Fibroblast of lung (primary cell): ENCODE measurements around the gene SPNS1. TPM values are rescaled to one million over a fixed set of nuclear protein-coding genes. Genes with fewer than 3 reads are reported as not detected.
"Not testable (repeated sequence)": the region's sequence is repeated elsewhere in the genome, so short reads cannot be mapped to it uniquely, and the experiment has no call there.

ENCODE experiments used
- DNase-seq, 2 donors: peaks; one replicate each; pipeline versions ENCODE4 v3.0.0 to v3.0.0-alpha.2; 2010; ENCODE audit warnings: low read depth in 2 of 2
- H2AFZ ChIP-seq: 2 replicates; pipeline ENCODE4 v1.5.1; 2012; ENCODE audit warnings: low read length, control low read depth, inconsistent platforms
- H3K27ac ChIP-seq: 2 replicates; pipeline ENCODE4 v1.5.1; 2011; ENCODE audit warnings: low read length, control low read depth; ENCODE audit not compliant: insufficient read depth
- H3K27me3 ChIP-seq: 2 replicates; pipeline ENCODE4 v1.5.1; 2011; ENCODE audit warnings: mild to moderate bottlenecking, low read length; ENCODE audit not compliant: control insufficient read depth, insufficient read depth
- H3K36me3 ChIP-seq: 2 replicates; pipeline ENCODE4 v1.5.1; 2011; ENCODE audit warnings: low read length; ENCODE audit not compliant: control insufficient read depth, insufficient read depth
- H3K4me1 ChIP-seq: 2 replicates; pipeline ENCODE4 v1.5.1; 2011; ENCODE audit warnings: low read length; ENCODE audit not compliant: control insufficient read depth, insufficient read depth; ENCODE audit errors: extremely low read depth
- H3K4me2 ChIP-seq: 2 replicates; pipeline ENCODE4 v1.5.1; 2011; ENCODE audit warnings: low read length, control low read depth; ENCODE audit not compliant: insufficient read depth; ENCODE audit errors: extremely low read depth
- H3K4me3 ChIP-seq, 4 experiments: fragments of 200-600 bp in 1 of 4; sonication (generic) in 1 of 4; replicated peaks in 1 of 4; 2 replicates each; pipeline ENCODE4 v1.5.1; 2011 to 2016; ENCODE audit warnings: low read length in 4 of 4, low read depth in 3 of 4, mild to moderate bottlenecking in 3 of 4, control low read depth in 2 of 4, inconsistent platforms in 1 of 4, mixed read lengths in 1 of 4; ENCODE audit not compliant: insufficient read depth in 1 of 4; ENCODE audit errors: control extremely low read depth in 1 of 4
- H3K79me2 ChIP-seq: 2 replicates; pipeline ENCODE4 v1.5.1; 2012; ENCODE audit warnings: mild to moderate bottlenecking, low read length, inconsistent platforms; ENCODE audit not compliant: control insufficient read depth, insufficient read depth
- H3K9ac ChIP-seq: 2 replicates; pipeline ENCODE4 v1.5.1; 2011; ENCODE audit warnings: mild to moderate bottlenecking, low read length, control low read depth; ENCODE audit not compliant: insufficient read depth
- H3K9me3 ChIP-seq: 2 replicates; pipeline ENCODE4 v1.5.1; 2012; ENCODE audit warnings: low read depth, low read length; ENCODE audit not compliant: control insufficient read depth, insufficient read depth
- H4K20me1 ChIP-seq: 2 replicates; pipeline ENCODE4 v1.5.1; 2011; ENCODE audit warnings: low read length; ENCODE audit not compliant: control insufficient read depth, insufficient read depth; ENCODE audit errors: extremely low read depth
- EZH2 ChIP-seq: IDR thresholded peaks from 2 replicates; pipeline ENCODE4 v1.5.1; 2012; ENCODE audit warnings: low read length, control low read depth, mild to moderate bottlenecking; ENCODE audit errors: missing control alignments
- polyA plus RNA-seq, 2 donors: library from polyadenylated mRNA; depleted of rRNA in 1 of 2; stranded (reverse) in 1 of 2; unstranded in 1 of 2; fragments of >200 nt; gene quantifications; 2 replicates each; pipeline ENCODE4 v1.2.1, GENCODE V29; 2011 to 2012; ENCODE audit warnings: missing spikeins in 1 of 2
- total RNA-seq: library from RNA; depleted of rRNA; stranded (reverse); fragments of >200 nt; gene quantifications from 2 replicates; pipeline ENCODE4 v1.2.1, GENCODE V29; 2014
- TF ChIP-seq, protein P1 (sequence below), 2 donors: IDR thresholded peaks in 1 of 2; conservative IDR thresholded peaks in 1 of 2; 1 replicate in 1 of 2; 2 replicates in 1 of 2; pipeline ENCODE4 v1.5.1; 2011 to 2012; ENCODE audit warnings: low read length in 2 of 2, control low read depth in 1 of 2, inconsistent platforms in 1 of 2, low read depth in 1 of 2, mild to moderate bottlenecking in 1 of 2

Gene SPNS1
- total and polyA plus RNA-seq, 2 donors (not counting 1 experiment from before 2014, with no cell fraction given) = 19.5 to 27.1 TPM

- no peaks in the 10 kb centered on the region for H3K27me3 ChIP-seq
- H3K79me2 ChIP-seq = no peaks in the 10 kb centered on the region
- no peak for DNase-seq
- no peak overlapping the region for H3K4me3 ChIP-seq
- H3K27ac ChIP-seq = no peak overlapping the region
- H3K36me3 ChIP-seq = peaks cover 14% of the 10 kb centered on the region
- no peaks in the 10 kb centered on the region for H3K4me1 ChIP-seq
- no peak for TF ChIP-seq EZH2
- TF ChIP-seq, protein P1, sequence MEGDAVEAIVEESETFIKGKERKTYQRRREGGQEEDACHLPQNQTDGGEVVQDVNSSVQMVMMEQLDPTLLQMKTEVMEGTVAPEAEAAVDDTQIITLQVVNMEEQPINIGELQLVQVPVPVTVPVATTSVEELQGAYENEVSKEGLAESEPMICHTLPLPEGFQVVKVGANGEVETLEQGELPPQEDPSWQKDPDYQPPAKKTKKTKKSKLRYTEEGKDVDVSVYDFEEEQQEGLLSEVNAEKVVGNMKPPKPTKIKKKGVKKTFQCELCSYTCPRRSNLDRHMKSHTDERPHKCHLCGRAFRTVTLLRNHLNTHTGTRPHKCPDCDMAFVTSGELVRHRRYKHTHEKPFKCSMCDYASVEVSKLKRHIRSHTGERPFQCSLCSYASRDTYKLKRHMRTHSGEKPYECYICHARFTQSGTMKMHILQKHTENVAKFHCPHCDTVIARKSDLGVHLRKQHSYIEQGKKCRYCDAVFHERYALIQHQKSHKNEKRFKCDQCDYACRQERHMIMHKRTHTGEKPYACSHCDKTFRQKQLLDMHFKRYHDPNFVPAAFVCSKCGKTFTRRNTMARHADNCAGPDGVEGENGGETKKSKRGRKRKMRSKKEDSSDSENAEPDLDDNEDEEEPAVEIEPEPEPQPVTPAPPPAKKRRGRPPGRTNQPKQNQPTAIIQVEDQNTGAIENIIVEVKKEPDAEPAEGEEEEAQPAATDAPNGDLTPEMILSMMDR (conservative IDR thresholded peaks at IDR 0.05 in 1 of 2, IDR thresholded peaks at IDR 0.05 in 1 of 2; ENCODE audit: low read depth in 1 of 2, low read length in 2 of 2) = no peak
- no peaks in the 10 kb centered on the region for H3K9me3 ChIP-seq
- no peak overlapping the region for H3K9ac ChIP-seq
- no peak overlapping the region for H2AFZ ChIP-seq
- H3K4me2 ChIP-seq = no peak overlapping the region
- no peaks in the 10 kb centered on the region for H4K20me1 ChIP-seq
These were observed 10.5 kb upstream of the SPNS1 start for GRCh38 chr16:28964072-28964471.

DNA sequence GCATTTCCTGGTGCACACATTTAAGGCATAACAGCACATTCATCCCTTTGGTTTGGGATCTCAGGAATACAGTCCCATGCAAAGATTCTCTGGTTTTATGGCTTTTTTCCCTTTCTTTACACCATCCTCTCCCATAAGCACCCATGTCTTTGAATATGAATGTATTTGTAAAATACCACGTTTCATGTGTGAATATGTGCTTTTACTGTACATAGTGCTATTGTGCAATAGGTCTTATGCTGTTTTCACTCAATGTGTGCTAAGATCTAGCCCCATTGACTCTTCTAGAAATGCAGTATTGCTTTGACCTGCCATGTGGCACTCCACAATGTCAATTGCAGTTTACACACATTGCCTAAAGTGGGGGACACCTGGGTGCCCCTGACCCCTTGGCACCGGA lies 10.1 kb upstream of the SPNS1 start:
- Histone ChIP-seq H3K36me3 (peaks cover 14% of the 10 kb centered on the region), H3K27ac (no peak overlapping the region), H3K79me2 (no peaks in the 10 kb centered on the region), H3K9me3 (no peaks in the 10 kb centered on the region), H3K9ac (no peak overlapping the region), H4K20me1 (no peaks in the 10 kb centered on the region), H3K4me1 (no peaks in the 10 kb centered on the region), H3K27me3 (no peaks in the 10 kb centered on the region), H2AFZ (no peak overlapping the region), H3K4me2 (no peak overlapping the region), H3K4me3 (no peak overlapping the region)
- TF ChIP-seq, protein P1 (conservative IDR thresholded peaks at IDR 0.05 in 1 of 2, IDR thresholded peaks at IDR 0.05 in 1 of 2; ENCODE audit: low read depth in 1 of 2, low read length in 2 of 2) = no peak
- TF ChIP-seq EZH2 = no peak
- no peak for DNase-seq

DNA sequence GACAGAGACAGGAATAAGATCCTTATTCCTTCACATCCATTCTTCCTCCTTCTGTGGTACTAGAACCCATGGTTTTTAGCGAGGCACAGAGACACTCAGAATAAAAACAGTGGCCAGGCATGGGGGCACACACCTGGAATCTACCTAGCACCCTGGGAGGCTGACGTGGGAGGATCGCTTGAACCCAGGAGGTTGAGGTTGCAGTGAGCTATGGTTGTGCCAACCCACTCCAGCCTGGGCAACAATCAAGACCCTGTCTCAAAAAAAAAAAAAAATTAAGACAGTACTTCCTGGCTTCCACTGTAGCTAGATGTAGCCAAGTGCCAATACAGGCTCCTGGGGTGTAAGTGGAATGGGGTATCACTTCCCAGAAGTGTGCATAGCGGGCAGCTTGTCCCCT lies 7.4 kb upstream of the SPNS1 start:
- Histone ChIP-seq H3K4me3 (no peak overlapping the region), H3K4me2 (no peak overlapping the region)
- no peak for DNase-seq

DNA sequence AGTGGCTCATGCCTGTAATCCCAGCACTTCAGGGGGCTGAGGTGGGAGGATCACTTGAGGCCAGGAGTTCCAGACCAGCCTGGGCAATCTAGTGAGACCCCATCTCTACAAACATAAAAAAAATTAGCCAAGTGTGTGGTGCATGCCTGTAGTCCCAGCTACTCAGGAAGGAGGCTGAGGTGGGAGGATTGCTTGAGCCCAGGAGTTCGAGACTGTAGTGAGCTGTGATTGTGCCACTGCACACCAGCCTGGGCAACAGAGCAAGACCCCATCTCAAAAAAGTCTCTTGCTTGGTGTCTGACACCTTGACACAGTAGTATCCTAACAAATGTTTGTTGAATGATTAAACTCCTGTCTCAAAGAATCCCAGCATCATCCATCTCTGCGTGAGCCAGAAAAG lies 4.9 kb upstream of the SPNS1 start:
- H3K9me3 ChIP-seq, H3K4me2 ChIP-seq, H3K27ac ChIP-seq, H2AFZ ChIP-seq, H3K36me3 ChIP-seq, H3K4me3 ChIP-seq, H4K20me1 ChIP-seq, H3K79me2 ChIP-seq, H3K27me3 ChIP-seq, DNase-seq, H3K4me1 ChIP-seq, H3K9ac ChIP-seq: not testable (repeated sequence)

More for the DNA sequence above, 7.4 kb upstream of the SPNS1 start:
- no peaks in the 10 kb centered on the region for H3K9me3 ChIP-seq
- TF ChIP-seq EZH2 = no peak
- TF ChIP-seq, protein P1 (conservative IDR thresholded peaks at IDR 0.05 in 1 of 2, IDR thresholded peaks at IDR 0.05 in 1 of 2; ENCODE audit: low read depth in 1 of 2, low read length in 2 of 2) = no peak
- no peak overlapping the region for H2AFZ ChIP-seq
- H3K9ac ChIP-seq = no peak overlapping the region
- H3K27ac ChIP-seq = no peak overlapping the region
- H3K4me1 ChIP-seq = no peaks in the 10 kb centered on the region
- no peaks in the 10 kb centered on the region for H3K79me2 ChIP-seq
- H4K20me1 ChIP-seq = no peaks in the 10 kb centered on the region
- peaks cover 11% of the 10 kb centered on the region for H3K36me3 ChIP-seq
- H3K27me3 ChIP-seq = no peaks in the 10 kb centered on the region
